Prostate gland (tissue), 2 donors: Measurements from ENCODE around the gene RSPH1. TPM values are rescaled to one million over a fixed set of nuclear protein-coding genes. Genes with fewer than 3 reads are reported as not detected.

ENCODE experiments used
- DNase-seq: peaks from one replicate; pipeline ENCODE4 v3.0.0-alpha.2; 2019; ENCODE audit warnings: low spot score
- H3K27ac ChIP-seq, 2 donors: fragments of 200-600 bp; sonication (generic); 2 replicates each; pipeline ENCODE4 v1.5.1; 2017 to 2019
- H3K27me3 ChIP-seq: fragments of 200-600 bp; sonication (generic); replicated peaks from 2 replicates; pipeline ENCODE4 v1.5.1; 2019; ENCODE audit not compliant: insufficient read depth
- H3K36me3 ChIP-seq, 2 donors: fragments of 200-600 bp; sonication (generic); 1 replicate in 1 of 2; 2 replicates in 1 of 2; pipeline versions ENCODE4 v1.5.1 to v1.8.1; 2017 to 2019
- H3K4me1 ChIP-seq: fragments of 200-600 bp; sonication (generic); replicated peaks from 2 replicates; pipeline ENCODE4 v1.5.1; 2019
- H3K4me3 ChIP-seq, 2 donors: fragments of 200-600 bp; sonication (generic); 2 replicates each; pipeline ENCODE4 v1.5.1; 2017 to 2019
- H3K9me3 ChIP-seq: fragments of 200-600 bp; sonication (generic); 2 replicates; pipeline ENCODE4 v1.5.1; 2017
- CTCF ChIP-seq, 4 experiments: fragments of 200-600 bp in 2 of 4; fragments of 450-650 bp in 2 of 4; sonication (generic) in 2 of 4; IDR thresholded peaks; 1 replicate in 3 of 4; 2 replicates in 1 of 4; pipeline ENCODE4 v1.5.1; 2016 to 2019; ENCODE audit warnings: antibody characterized with exemption in 4 of 4, mild to moderate bottlenecking in 2 of 4, moderate library complexity in 2 of 4
- POLR2A ChIP-seq: fragments of 450-650 bp; IDR thresholded peaks from one replicate; pipeline ENCODE4 v1.6.1; 2016; ENCODE audit warnings: antibody characterized with exemption, mild to moderate bottlenecking
- POLR2AphosphoS5 ChIP-seq: sonication (generic); formaldehyde crosslinking; IDR thresholded peaks from one replicate; pipeline ENCODE4 v1.6.1; 2017; ENCODE audit warnings: antibody characterized with exemption
- WGBS: methylation state at CpG from one replicate; pipeline ENCODE4 v1.1.5; 2018; 5-methylcytosine and 5-hydroxymethylcytosine counted together
- intact Hi-C: fragments of 100-400 bp; cut with DNase I; formaldehyde crosslinking; loops from one replicate; pipeline ENCODE4 v1.14.2; 2022
- total RNA-seq, 2 donors: library from RNA; depleted of rRNA; stranded (reverse); fragments of >200 nt; gene quantifications; one replicate each; pipeline ENCODE4 v1.1.0, GENCODE V29; 2016

The RSPH1 gene
- total RNA-seq, 2 donors from 2014 or later = 1.6 to 2.6 TPM

GRCh38 chr21:42524341-42525028 lies 28.5 kb upstream of the RSPH1 start:
- intact Hi-C loops = no loop called here
- Histone ChIP-seq H3K4me3 (peak overlapping the region; percentile 11 to 27), H3K4me1 (peaks cover 43% of the 10 kb centered on the region), H3K27me3 (no peaks in the 10 kb centered on the region), H3K9me3 (no peaks in the 10 kb centered on the region), H3K36me3 (no peaks in the 10 kb centered on the region), H3K27ac (peak overlapping the region; percentile 90 to 95)
- 6% methylated on average over 17 of the region's 17 CpGs for WGBS
- TF ChIP-seq POLR2A (no peak), POLR2AphosphoS5 (peak; percentile 90)
- peak; percentile 70 for DNase-seq

- Histone ChIP-seq H3K4me3 (peak overlapping the region in 1 of 2 donors; percentile 27), H3K27me3 (no peaks in the 10 kb centered on the region), H3K27ac (peak overlapping the region; percentile 90 to 95), H3K9me3 (no peaks in the 10 kb centered on the region), H3K4me1 (peaks cover 43% of the 10 kb centered on the region), H3K36me3 (no peaks in the 10 kb centered on the region)
- TF ChIP-seq POLR2AphosphoS5 (peak; percentile 57), CTCF (IDR thresholded peaks at IDR 0.05) (no peak), POLR2A (no peak)
- 55% methylated on average over 9 of the region's 9 CpGs for WGBS
- peak; percentile 82 for DNase-seq
- intact Hi-C loops = no loop called here
These were observed 27.9 kb upstream of the RSPH1 start for GRCh38 chr21:42523941-42524340.

- Histone ChIP-seq H3K27ac (peak overlapping the region; percentile 90 to 95), H3K27me3 (no peaks in the 10 kb centered on the region), H3K4me3 (no peak overlapping the region), H3K4me1 (peaks cover 40% of the 10 kb centered on the region), H3K36me3 (no peaks in the 10 kb centered on the region), H3K9me3 (no peaks in the 10 kb centered on the region)
- TF ChIP-seq POLR2A = no peak
- TF ChIP-seq POLR2AphosphoS5 = no peak
- TF ChIP-seq CTCF (IDR thresholded peaks at IDR 0.05) = no peak
- intact Hi-C loops = no loop called here
- 85% methylated on average over 7 of the region's 7 CpGs for WGBS
- DNase-seq = no peak
These were observed 27.2 kb upstream of the RSPH1 start for GRCh38 chr21:42523211-42523610.

GRCh38 chr21:42522771-42523170 lies 26.7 kb upstream of the RSPH1 start:
- TF ChIP-seq CTCF (IDR thresholded peaks at IDR 0.05) (no peak), POLR2AphosphoS5 (no peak), POLR2A (no peak)
- no peaks in the 10 kb centered on the region for H3K36me3 ChIP-seq
- peaks cover 36% of the 10 kb centered on the region for H3K4me1 ChIP-seq
- intact Hi-C loops = no loop called here
- peak overlapping the region; percentile 90 to 95 for H3K27ac ChIP-seq
- no peaks in the 10 kb centered on the region for H3K9me3 ChIP-seq
- 97% methylated on average over 8 of the region's 8 CpGs for WGBS
- DNase-seq = no peak
- no peaks in the 10 kb centered on the region for H3K27me3 ChIP-seq
- no peak overlapping the region for H3K4me3 ChIP-seq

GRCh38 chr21:42522271-42522670 lies 26.2 kb upstream of the RSPH1 start:
- peaks cover 31% of the 10 kb centered on the region for H3K4me1 ChIP-seq
- peak overlapping the region; percentile 90 to 95 for H3K27ac ChIP-seq
- no peaks in the 10 kb centered on the region for H3K27me3 ChIP-seq
- WGBS = 91% methylated on average over 14 of the region's 14 CpGs
- TF ChIP-seq CTCF (IDR thresholded peaks at IDR 0.05) (no peak), POLR2A (no peak), POLR2AphosphoS5 (no peak)
- DNase-seq = no peak
- no peaks in the 10 kb centered on the region for H3K36me3 ChIP-seq
- no peaks in the 10 kb centered on the region for H3K9me3 ChIP-seq
- no peak overlapping the region for H3K4me3 ChIP-seq
- intact Hi-C loops = no loop called here
